PC-3 (cell line): ENCODE results near the gene FLNB. TPM values are rescaled to one million over a fixed set of nuclear protein-coding genes. Genes with fewer than 3 reads are reported as not detected.

Experiments used
- ATAC-seq: fragments of 200-7000 bp; cut with Tn5 transposase; 2 replicates; pipeline ENCODE4 v1.9.1; 2020; ENCODE audit warnings: mild to moderate bottlenecking, moderate library complexity
- BruUV-seq: library from RNA; stranded (reverse); fragments of 400-500 nt; replicated peaks from 2 replicates; lab custom pipeline; 2021; lab: Mats Ljungman, UMichigan
- CTCF ChIA-PET: fragments of 300-600 bp; sonication (Branson Sonifier 250); formaldehyde crosslinking; loops from one replicate; lab custom pipeline; 2022; ENCODE audit warnings: antibody characterized with exemption; lab: Charles Lee
- POLR2A ChIA-PET: fragments of 300-600 bp; sonication (Branson Sonifier 250); formaldehyde crosslinking; loops from one replicate; lab custom pipeline; 2022; ENCODE audit warnings: antibody characterized with exemption; ENCODE audit not compliant: unreplicated experiment; lab: Charles Lee
- DNase-seq: peaks from one replicate; pipeline ENCODE4 v3.0.0-alpha.2; 2015
- H2AFZ ChIP-seq: fragments of 300-600 bp; sonication (generic); 2 replicates; pipeline ENCODE4 v1.6.0; 2016; ENCODE audit warnings: antibody characterized with exemption, low read length
- H3F3A ChIP-seq: fragments of 300-600 bp; sonication (generic); one replicate; pipeline ENCODE4 v1.6.0; 2017; ENCODE audit warnings: antibody characterized with exemption, low read length, control low read depth, mild to moderate bottlenecking; ENCODE audit not compliant: unreplicated experiment
- H3K27ac ChIP-seq: fragments of 300-600 bp; sonication (generic); 2 replicates; pipeline ENCODE4 v1.5.1; 2016; ENCODE audit warnings: mild to moderate bottlenecking, low read length
- H3K27me3 ChIP-seq: fragments of 300-600 bp; sonication (generic); 2 replicates; pipeline ENCODE4 v1.6.1; 2016; ENCODE audit warnings: low read length, mixed read lengths
- H3K36me3 ChIP-seq: fragments of 300-600 bp; sonication (generic); 2 replicates; pipeline ENCODE4 v1.6.1; 2016; ENCODE audit warnings: low read depth, mixed run types, low read length, mixed read lengths
- H3K4me1 ChIP-seq: fragments of 300-600 bp; sonication (generic); 2 replicates; pipeline ENCODE4 v1.5.1; 2016; ENCODE audit warnings: low read length; ENCODE audit not compliant: insufficient read depth
- H3K4me2 ChIP-seq: fragments of 300-600 bp; sonication (generic); 2 replicates; pipeline ENCODE4 v1.6.0; 2016; ENCODE audit warnings: low read length
- H3K4me3 ChIP-seq: fragments of 300-600 bp; sonication (generic); 2 replicates; pipeline ENCODE4 v1.5.1; 2016; ENCODE audit warnings: mild to moderate bottlenecking, low read length, mixed read lengths
- H3K79me2 ChIP-seq: fragments of 300-600 bp; sonication (generic); 2 replicates; pipeline ENCODE4 v1.6.1; 2017; ENCODE audit warnings: low read length, mixed read lengths
- H3K9ac ChIP-seq: fragments of 300-600 bp; sonication (generic); 2 replicates; pipeline ENCODE4 v1.6.0; 2016; ENCODE audit warnings: mild to moderate bottlenecking, low read length
- H3K9me2 ChIP-seq: fragments of 300-600 bp; sonication (generic); replicated peaks from 2 replicates; pipeline ENCODE4 v1.6.1; 2016; ENCODE audit warnings: mixed run types, low read length, mixed read lengths
- H3K9me3 ChIP-seq: fragments of 300-600 bp; sonication (generic); 2 replicates; pipeline ENCODE4 v1.6.1; 2016; ENCODE audit warnings: low read length, mixed read lengths
- H4K20me1 ChIP-seq: fragments of 300-600 bp; sonication (generic); 2 replicates; pipeline ENCODE4 v1.6.1; 2016; ENCODE audit warnings: low read length, mixed read lengths
- CTCF ChIP-seq: fragments of 300-600 bp; sonication (generic); conservative IDR thresholded peaks from 2 replicates; pipeline ENCODE4 v1.5.1; 2017; ENCODE audit warnings: antibody characterized with exemption, low read depth, mild to moderate bottlenecking, low read length
- EZH2 ChIP-seq: fragments of 300-600 bp; sonication (generic); IDR thresholded peaks from one replicate; pipeline ENCODE4 v1.6.1; 2017; ENCODE audit warnings: antibody characterized with exemption, mild to moderate bottlenecking, low read length; ENCODE audit not compliant: unreplicated experiment
- EZH2phosphoT487 ChIP-seq: fragments of 300-600 bp; sonication (generic); IDR thresholded peaks from 2 replicates; pipeline ENCODE4 v1.6.1; 2018; ENCODE audit warnings: mild to moderate bottlenecking, antibody characterized with exemption, low read length, borderline replicate concordance
- intact Hi-C: fragments of 100-400 bp; cut with micrococcal nuclease; formaldehyde crosslinking; loops from 2 replicates; pipeline ENCODE4 v1.9.0; 2023
- total RNA-seq: library from RNA; depleted of rRNA; stranded (reverse); fragments of >200 nt; gene quantifications from 2 replicates; pipeline ENCODE4 v1.2.3, GENCODE V29; 2014

The FLNB gene
- total RNA-seq, 1 experiment from 2014 or later = 505 TPM

- CTCF ChIA-PET = interaction anchor here (0.5 to 2.0 kb wide), 10 partner anchors 10 to 180 kb away, joined by 3 to 9 read pairs (median 4); partner anchors contain the start of genes HTD2 and RPP14
- intact Hi-C loops = loop anchor here (5.0 kb wide), 1 partner anchor 225 kb away; no protein-coding TSS in a partner anchor
- no peak for TF ChIP-seq CTCF
- no peak for TF ChIP-seq EZH2phosphoT487
- TF ChIP-seq EZH2 = no peak
- no peak overlapping the region for H3K9ac ChIP-seq
- H3K9me3 ChIP-seq = no peaks in the 10 kb centered on the region
- H3K27ac ChIP-seq = no peak overlapping the region
- peaks cover under 1% of the 10 kb centered on the region; the same call in 1 of the 2 replicates for H3K36me3 ChIP-seq
- no peaks in the 10 kb centered on the region for H3K27me3 ChIP-seq
- H3F3A ChIP-seq = peaks cover 9% of the 10 kb centered on the region
- H3K79me2 ChIP-seq = no peaks in the 10 kb centered on the region
- H3K4me3 ChIP-seq = no peak overlapping the region
- BruUV-seq = no TSS peak
- H3K4me2 ChIP-seq = peak overlapping the region; percentile 77
- ATAC-seq (peak; percentile 1; the same call in 1 of the 2 replicates), DNase-seq (no peak)
- H4K20me1 ChIP-seq = no peaks in the 10 kb centered on the region
- H3K9me2 ChIP-seq = no peaks in the 10 kb centered on the region
- H3K4me1 ChIP-seq = peaks cover 37% of the 10 kb centered on the region
- H2AFZ ChIP-seq = no peak overlapping the region; the same call in 1 of the 2 replicates
- POLR2A ChIA-PET = no interaction called here
Observed at GRCh38 chr3:58176827-58177489, 168.7 kb downstream of the FLNB start.

- no TSS peak for BruUV-seq
- no peak overlapping the region for H3K27ac ChIP-seq
- H3K4me2 ChIP-seq = peak overlapping the region; percentile 77
- no peaks in the 10 kb centered on the region for H3K79me2 ChIP-seq
- intact Hi-C loops = loop anchor here (5.0 kb wide), 1 partner anchor 226 kb away; no protein-coding TSS in a partner anchor
- ATAC-seq = peak; percentile 52
- no peaks in the 10 kb centered on the region for H3K27me3 ChIP-seq
- ChIA-PET CTCF (interaction anchor here (0.6 to 2.0 kb wide), 7 partner anchors 10 to 151 kb away, joined by 3 to 9 read pairs (median 4); partner anchors contain the start of genes HTD2 and RPP14), POLR2A (no interaction called here)
- H3K9me2 ChIP-seq = no peaks in the 10 kb centered on the region
- H3F3A ChIP-seq = peaks cover 9% of the 10 kb centered on the region
- TF ChIP-seq EZH2phosphoT487 (no peak), CTCF (peak; percentile 91), EZH2 (no peak)
- peak; percentile 89 for DNase-seq
- no peaks in the 10 kb centered on the region for H4K20me1 ChIP-seq
- peak overlapping the region; percentile 53; the same call in 1 of the 2 replicates for H3K4me3 ChIP-seq
- H3K36me3 ChIP-seq = no peaks in the 10 kb centered on the region
- H3K9me3 ChIP-seq = no peaks in the 10 kb centered on the region
- peak overlapping the region; percentile 70 for H2AFZ ChIP-seq
- H3K9ac ChIP-seq = 0 out of 2 replicates have a peak overlapping the region, but pooled peaks have one; percentile 16
- peaks cover 37% of the 10 kb centered on the region for H3K4me1 ChIP-seq
Observed at GRCh38 chr3:58177747-58178527, 169.7 kb downstream of the FLNB start.
